ENCODE measurements around the gene TMEM150B.

Gene TMEM150B

GRCh38 chr19:55275851-55276719, 49.1 kb downstream of the TMEM150B start:
- ATAC-seq: peak in 1 of 2 donors; percentile 35

GRCh38 chr19:55273978-55274707, 51.0 kb downstream of the TMEM150B start:
- no peak for ATAC-seq

GRCh38 chr19:55272142-55272541, 53.0 kb downstream of the TMEM150B start:
- no peak for ATAC-seq

- no peak for ATAC-seq
These were observed 54.8 kb downstream of the TMEM150B start for GRCh38 chr19:55270172-55270942.

DNA sequence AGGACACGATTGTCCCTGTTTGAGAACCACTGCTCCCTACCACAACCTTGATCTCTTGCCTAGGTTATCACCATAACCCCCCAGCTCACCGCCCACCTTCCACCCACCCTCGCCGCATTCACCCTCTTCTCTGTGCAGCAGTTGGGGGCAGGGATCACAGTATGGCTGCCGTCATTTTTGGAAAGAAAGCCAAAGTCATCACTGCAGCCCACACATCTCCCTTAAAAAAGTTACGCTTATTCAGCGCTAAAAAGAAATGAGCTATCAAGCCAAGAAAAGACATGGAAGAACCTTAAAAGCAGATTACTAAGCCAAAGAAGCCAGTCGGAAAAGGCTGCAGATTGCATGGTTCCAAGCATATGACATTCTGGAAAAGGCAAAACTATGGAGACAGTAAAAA, 55.8 kb downstream of the TMEM150B start:
- ATAC-seq: no peak

- no peak for ATAC-seq
These were observed 58.3 kb downstream of the TMEM150B start for GRCh38 chr19:55266840-55267239.

DNA sequence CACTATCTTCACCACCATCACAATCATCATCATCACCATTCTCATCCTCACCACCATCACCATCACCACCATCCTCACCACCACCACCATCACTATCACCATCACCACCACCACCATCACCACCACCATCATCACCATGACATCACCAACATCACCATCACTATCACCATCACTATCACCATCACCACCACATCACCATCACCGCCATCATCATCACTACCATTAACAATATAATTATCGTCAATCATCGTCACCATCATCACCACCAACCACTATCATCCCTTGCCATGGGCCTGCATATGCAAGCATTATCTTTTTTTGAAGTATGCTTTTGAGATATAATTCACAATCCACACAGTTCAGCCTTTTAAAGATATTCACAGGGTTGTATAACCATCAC, 58.7 kb downstream of the TMEM150B start:
- no peak for ATAC-seq

- no peak for ATAC-seq
These were observed 59.3 kb downstream of the TMEM150B start for GRCh38 chr19:55265723-55266386.

DNA sequence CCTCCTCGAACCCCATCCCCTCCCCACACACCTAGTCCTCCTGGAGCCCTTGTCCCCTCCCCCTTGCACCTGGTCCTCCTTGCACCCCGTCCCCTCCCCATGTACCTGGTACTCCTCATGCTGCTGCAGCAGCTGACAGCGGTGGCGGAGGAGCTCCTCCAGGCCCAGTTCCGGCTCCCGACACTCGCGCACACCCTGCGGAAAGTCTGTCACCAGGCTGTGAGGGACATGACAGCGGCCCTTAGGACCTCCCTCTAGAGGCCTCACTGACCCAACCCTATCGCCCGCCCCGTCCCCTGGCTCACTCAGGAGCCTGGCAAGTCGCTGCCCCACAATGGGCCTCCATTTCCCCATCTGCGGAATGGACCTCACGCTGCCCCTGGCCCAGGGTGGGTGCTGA, 60.0 kb downstream of the TMEM150B start:
- ATAC-seq: no peak

- no peak for ATAC-seq
These were observed 60.6 kb downstream of the TMEM150B start for GRCh38 chr19:55264531-55264930.

Measured in activated CD4-positive, CD25-positive, alpha-beta regulatory T cell treated with anti-CD3 and anti-CD28 coated beads, Interleukin-2, amount 50 U/mL, for 24 hours (primary cell).